Natural killer cell (primary cell): Measurements from ENCODE around the gene ZNF521. TPM values are rescaled to one million over a fixed set of nuclear protein-coding genes. Genes with fewer than 3 reads are reported as not detected.

ENCODE experiments used
- ATAC-seq, 3 donors: fragments of 150-1000 bp in 2 of 3; fragments of 200-7000 bp in 1 of 3; cut with Tn5 transposase; 1 replicate in 1 of 3; 2 replicates in 2 of 3; pipeline ENCODE4 v1.10.0; 2021; ENCODE audit warnings: mild to moderate bottlenecking in 2 of 3, moderate library complexity in 2 of 3
- DNase-seq, 2 donors: peaks; one replicate each; pipeline versions ENCODE4 v3.0.0 to v3.0.0-alpha.2; 2013 to 2021; ENCODE audit warnings: mixed read lengths in 1 of 2
- H3K27ac ChIP-seq: one replicate; pipeline ENCODE4 v1.5.1; 2013; ENCODE audit warnings: mild to moderate bottlenecking, low read length
- H3K27me3 ChIP-seq: one replicate; pipeline ENCODE4 v1.6.1; 2013; ENCODE audit warnings: low read length; ENCODE audit not compliant: control insufficient read depth, insufficient read depth
- H3K36me3 ChIP-seq: one replicate; pipeline ENCODE4 v1.6.1; 2013; ENCODE audit warnings: low read length; ENCODE audit not compliant: control insufficient read depth, insufficient read depth
- H3K4me1 ChIP-seq: one replicate; pipeline ENCODE4 v1.6.1; 2013; ENCODE audit warnings: low read length; ENCODE audit not compliant: control insufficient read depth, insufficient read depth
- H3K4me3 ChIP-seq: one replicate; pipeline ENCODE4 v1.5.1; 2013; ENCODE audit warnings: low read length
- H3K9me3 ChIP-seq: one replicate; pipeline ENCODE4 v1.6.1; 2013; ENCODE audit warnings: low read length; ENCODE audit not compliant: control insufficient read depth, insufficient read depth
- H3K27ac Mint-ChIP-seq, 2 donors: one replicate each; pipeline ENCODE4 v1.8.0; 2022; ENCODE audit warnings: mild to moderate bottlenecking in 2 of 2, mixed read lengths in 2 of 2, moderate library complexity in 1 of 2
- H3K27me3 Mint-ChIP-seq, 2 donors: one replicate each; pipeline ENCODE4 v1.8.0; 2022; ENCODE audit warnings: low read depth in 2 of 2, mixed read lengths in 2 of 2
- H3K36me3 Mint-ChIP-seq: one replicate; pipeline ENCODE4 v1.8.0; 2022; ENCODE audit warnings: mixed read lengths
- H3K4me1 Mint-ChIP-seq, 2 donors: one replicate each; pipeline ENCODE4 v1.8.0; 2022; ENCODE audit warnings: mixed read lengths in 2 of 2
- H3K4me3 Mint-ChIP-seq: one replicate; pipeline ENCODE4 v1.8.0; 2022; ENCODE audit warnings: mild to moderate bottlenecking, moderate library complexity, mixed read lengths
- H3K9me3 Mint-ChIP-seq, 2 donors: one replicate each; pipeline ENCODE4 v1.8.0; 2022; ENCODE audit warnings: mixed read lengths in 2 of 2
- WGBS: methylation state at CpG from one replicate; pipeline ENCODE4 v1.1.7; 2013; ENCODE audit warnings: missing lambda C conversion rate; ENCODE audit not compliant: insufficient coverage; 5-methylcytosine and 5-hydroxymethylcytosine counted together
- intact Hi-C: fragments of 100-400 bp; cut with micrococcal nuclease; formaldehyde crosslinking; loops from one replicate; pipeline ENCODE4 v1.14.2; 2022
- total RNA-seq, 4 donors: library from RNA; stranded (reverse); fragments of 120-200 nt in 1 of 4; gene quantifications; one replicate each; pipeline versions ENCODE4 v1.2.3 to v1.2.4, GENCODE V29; 2013 to 2022
- TF ChIP-seq, protein P1 (sequence below): fragments of 200-600 bp; IDR thresholded peaks from one replicate; pipeline ENCODE4 v1.8.0; 2022; ENCODE audit warnings: antibody characterized with exemption

ZNF521 gene
- total RNA-seq, result 1 to 10 TPM in 1 of 3 donors, under 1 TPM in 2; 0.19 to 3.5 (median 0.54) TPM
- total RNA-seq (2013), result 4.3 TPM

- peak; percentile 85 to 89 (median 88) for ATAC-seq
- Histone ChIP-seq H3K27me3 (peaks cover 25% of the 10 kb centered on the region), H3K4me1 (peaks cover 26% of the 10 kb centered on the region), H3K9me3 (no peaks in the 10 kb centered on the region), H3K36me3 (no peaks in the 10 kb centered on the region), H3K4me3 (peak within 1 kb of the TSS; percentile 67), H3K27ac (no peak within 1 kb of the TSS)
- Mint-ChIP-seq H3K4me1 (peaks cover 14% of the 10 kb centered on the region in 2 donors), H3K4me3 (peak within 1 kb of the TSS; percentile 94), H3K27ac (peak within 1 kb of the TSS in 1 of 2 donors; percentile 88), H3K27me3 (peaks cover 25 to 30% of the 10 kb centered on the region in 2 donors), H3K36me3 (no peaks in the 10 kb centered on the region), H3K9me3 (no peaks in the 10 kb centered on the region)
- TF ChIP-seq, protein P1, sequence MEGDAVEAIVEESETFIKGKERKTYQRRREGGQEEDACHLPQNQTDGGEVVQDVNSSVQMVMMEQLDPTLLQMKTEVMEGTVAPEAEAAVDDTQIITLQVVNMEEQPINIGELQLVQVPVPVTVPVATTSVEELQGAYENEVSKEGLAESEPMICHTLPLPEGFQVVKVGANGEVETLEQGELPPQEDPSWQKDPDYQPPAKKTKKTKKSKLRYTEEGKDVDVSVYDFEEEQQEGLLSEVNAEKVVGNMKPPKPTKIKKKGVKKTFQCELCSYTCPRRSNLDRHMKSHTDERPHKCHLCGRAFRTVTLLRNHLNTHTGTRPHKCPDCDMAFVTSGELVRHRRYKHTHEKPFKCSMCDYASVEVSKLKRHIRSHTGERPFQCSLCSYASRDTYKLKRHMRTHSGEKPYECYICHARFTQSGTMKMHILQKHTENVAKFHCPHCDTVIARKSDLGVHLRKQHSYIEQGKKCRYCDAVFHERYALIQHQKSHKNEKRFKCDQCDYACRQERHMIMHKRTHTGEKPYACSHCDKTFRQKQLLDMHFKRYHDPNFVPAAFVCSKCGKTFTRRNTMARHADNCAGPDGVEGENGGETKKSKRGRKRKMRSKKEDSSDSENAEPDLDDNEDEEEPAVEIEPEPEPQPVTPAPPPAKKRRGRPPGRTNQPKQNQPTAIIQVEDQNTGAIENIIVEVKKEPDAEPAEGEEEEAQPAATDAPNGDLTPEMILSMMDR, result no peak
- peak; percentile 51 to 57 for DNase-seq
- WGBS, result under 1% methylated on average over 91 of the region's 91 CpGs
- intact Hi-C loops, result no loop called here
These were observed at the start of gene ZNF521 for GRCh38 chr18:25351777-25352628. TSS of gene ZNF521 (minus strand) at chr18:25352166. CDS start at chr18:25350946, 1,220 bp downstream.

DNA sequence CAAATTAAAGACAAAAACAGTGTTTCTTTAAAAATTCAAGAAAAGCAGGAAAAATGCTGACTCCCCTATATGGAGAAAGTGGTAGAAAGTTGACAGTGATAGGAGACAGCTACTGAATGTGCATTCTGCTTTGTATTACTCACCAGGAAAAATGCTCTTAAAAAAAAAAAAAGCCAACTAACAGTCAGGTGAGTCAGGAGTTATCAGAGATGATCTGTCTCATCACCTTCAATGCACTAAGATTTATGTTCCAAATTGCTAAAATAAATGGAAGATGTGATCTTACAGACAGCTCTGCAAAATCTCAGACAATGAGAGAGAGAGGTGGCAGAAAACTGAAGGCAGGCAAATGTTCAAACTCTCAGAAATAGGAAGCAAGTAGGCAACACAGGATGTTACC is 47.6 kb upstream of the ZNF521 start:
- Histone ChIP-seq H3K4me3 (no peak overlapping the region), H3K27ac (no peak overlapping the region), H3K9me3 (no peaks in the 10 kb centered on the region), H3K4me1 (no peaks in the 10 kb centered on the region), H3K27me3 (no peaks in the 10 kb centered on the region), H3K36me3 (no peaks in the 10 kb centered on the region)
- intact Hi-C loops, result no loop called here
- Mint-ChIP-seq H3K27ac (no peak overlapping the region), H3K9me3 (peaks cover 0 to 7% of the 10 kb centered on the region in 2 donors), H3K4me1 (no peaks in the 10 kb centered on the region), H3K4me3 (no peak overlapping the region), H3K36me3 (no peaks in the 10 kb centered on the region), H3K27me3 (no peaks in the 10 kb centered on the region)
- DNase-seq, result no peak
- no peak for ATAC-seq
- TF ChIP-seq, protein P1, result no peak

DNA sequence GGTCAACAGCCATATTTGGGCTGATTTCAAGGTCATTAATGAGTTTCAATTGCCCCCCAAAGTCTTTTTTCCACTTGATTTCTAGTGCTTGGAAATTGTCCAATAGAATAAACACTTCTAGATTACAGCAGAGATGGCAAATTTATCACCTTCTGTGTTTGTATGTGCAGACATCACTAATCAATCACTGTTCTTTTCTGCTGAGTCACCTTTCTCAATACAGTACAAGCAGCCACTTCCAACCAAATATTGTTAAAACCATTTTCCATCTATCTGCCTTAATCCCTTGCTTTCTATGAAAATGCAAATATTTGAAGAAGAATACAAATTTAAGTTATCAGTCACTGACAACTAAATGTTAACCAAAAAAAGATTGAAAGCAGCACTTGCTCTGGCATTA is 40.2 kb upstream of the ZNF521 start:
- intact Hi-C loops, result no loop called here

More for the DNA sequence above, 40.2 kb upstream of the ZNF521 start:
- Histone ChIP-seq H3K4me1 (no peaks in the 10 kb centered on the region), H3K36me3 (no peaks in the 10 kb centered on the region), H3K9me3 (no peaks in the 10 kb centered on the region), H3K27me3 (no peaks in the 10 kb centered on the region), H3K4me3 (no peak overlapping the region), H3K27ac (no peak overlapping the region)
- Mint-ChIP-seq H3K36me3 (no peaks in the 10 kb centered on the region), H3K4me1 (no peaks in the 10 kb centered on the region), H3K9me3 (peaks cover 0 to 9% of the 10 kb centered on the region in 2 donors), H3K4me3 (no peak overlapping the region), H3K27me3 (peaks cover 0 to 12% of the 10 kb centered on the region in 2 donors), H3K27ac (no peak overlapping the region)
- TF ChIP-seq, protein P1, result no peak
- ATAC-seq (no peak), DNase-seq (no peak)
